Loucy (cell line): ENCODE measurements around the gene PDE3B.

Experiments
- CTCF ChIP-seq: fragments of 200-600 bp; sonication (generic); conservative IDR thresholded peaks from 2 replicates; pipeline ENCODE4 v1.5.1; 2014; ENCODE audit warnings: mild to moderate bottlenecking, antibody characterized with exemption, low read length
- EZH2phosphoT487 ChIP-seq: fragments of 200-600 bp; IDR thresholded peaks from 2 replicates; pipeline ENCODE4 v1.6.1; 2018; ENCODE audit warnings: antibody characterized with exemption, mild to moderate bottlenecking, moderate library complexity, borderline replicate concordance

GRCh38 chr11:14854057-14854456 is 210.5 kb downstream of the PDE3B start:
- no peak for TF ChIP-seq CTCF
- no peak for TF ChIP-seq EZH2phosphoT487
